22Rv1 (cell line): ENCODE measurements around the gene RAD51.
"Not testable (repeated sequence)": the region's sequence is repeated elsewhere in the genome, so short reads cannot be mapped to it uniquely, and the experiment has no call there.

Experiments used
- H3K27ac ChIP-seq: fragments of 450-650 bp; 2 replicates; pipeline ENCODE4 v1.5.1; 2017
- ZFX ChIP-seq: fragments of 450-650 bp; IDR thresholded peaks from 2 replicates; pipeline ENCODE4 v1.6.1; 2017; ENCODE audit warnings: antibody characterized with exemption, borderline replicate concordance
- TF ChIP-seq, protein P1 (sequence below): fragments of 450-650 bp; IDR thresholded peaks from 2 replicates; pipeline ENCODE4 v1.5.1; 2017; ENCODE audit warnings: mild to moderate bottlenecking

The RAD51 gene

DNA sequence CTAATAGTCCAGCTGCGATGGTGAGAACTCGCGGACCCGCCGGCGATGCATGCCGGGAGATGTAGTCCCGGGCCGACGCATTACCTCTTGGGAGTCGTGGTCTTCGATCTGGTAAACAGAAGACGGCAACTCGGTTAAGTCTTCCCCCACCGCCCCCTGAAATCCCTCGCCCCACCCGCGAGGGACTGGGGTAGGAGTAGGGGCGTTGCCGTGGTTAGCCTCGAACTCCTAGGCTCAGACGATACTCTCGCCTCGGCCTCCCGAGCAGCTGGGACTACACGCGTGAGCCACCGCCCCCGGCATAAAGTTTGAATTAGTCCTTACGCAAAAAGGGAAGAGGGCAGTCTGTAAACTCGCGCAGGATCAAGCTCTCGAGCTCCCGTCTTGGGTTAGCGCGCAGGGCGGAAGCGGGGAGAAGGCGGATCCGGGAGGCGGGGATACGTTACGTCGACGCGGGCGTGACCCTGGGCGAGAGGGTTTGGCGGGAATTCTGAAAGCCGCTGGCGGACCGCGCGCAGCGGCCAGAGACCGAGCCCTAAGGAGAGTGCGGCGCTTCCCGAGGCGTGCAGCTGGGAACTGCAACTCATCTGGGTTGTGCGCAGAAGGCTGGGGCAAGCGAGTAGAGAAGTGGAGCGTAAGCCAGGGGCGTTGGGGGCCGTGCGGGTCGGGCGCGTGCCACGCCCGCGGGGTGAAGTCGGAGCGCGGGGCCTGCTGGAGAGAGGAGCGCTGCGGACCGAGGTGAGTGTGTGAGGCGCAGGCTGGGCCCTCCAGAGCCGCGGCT lies at the start of gene RAD51:
RAD51 (plus strand) TSS at position 487 of the 781 bp plus-strand sequence. CDS start 3,585 bp downstream, outside the sequence.
- TF ChIP-seq ZFX = no peak
- TF ChIP-seq, protein P1, sequence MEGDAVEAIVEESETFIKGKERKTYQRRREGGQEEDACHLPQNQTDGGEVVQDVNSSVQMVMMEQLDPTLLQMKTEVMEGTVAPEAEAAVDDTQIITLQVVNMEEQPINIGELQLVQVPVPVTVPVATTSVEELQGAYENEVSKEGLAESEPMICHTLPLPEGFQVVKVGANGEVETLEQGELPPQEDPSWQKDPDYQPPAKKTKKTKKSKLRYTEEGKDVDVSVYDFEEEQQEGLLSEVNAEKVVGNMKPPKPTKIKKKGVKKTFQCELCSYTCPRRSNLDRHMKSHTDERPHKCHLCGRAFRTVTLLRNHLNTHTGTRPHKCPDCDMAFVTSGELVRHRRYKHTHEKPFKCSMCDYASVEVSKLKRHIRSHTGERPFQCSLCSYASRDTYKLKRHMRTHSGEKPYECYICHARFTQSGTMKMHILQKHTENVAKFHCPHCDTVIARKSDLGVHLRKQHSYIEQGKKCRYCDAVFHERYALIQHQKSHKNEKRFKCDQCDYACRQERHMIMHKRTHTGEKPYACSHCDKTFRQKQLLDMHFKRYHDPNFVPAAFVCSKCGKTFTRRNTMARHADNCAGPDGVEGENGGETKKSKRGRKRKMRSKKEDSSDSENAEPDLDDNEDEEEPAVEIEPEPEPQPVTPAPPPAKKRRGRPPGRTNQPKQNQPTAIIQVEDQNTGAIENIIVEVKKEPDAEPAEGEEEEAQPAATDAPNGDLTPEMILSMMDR = no peak
- H3K27ac ChIP-seq = peak within 1 kb of the TSS; percentile 98

DNA sequence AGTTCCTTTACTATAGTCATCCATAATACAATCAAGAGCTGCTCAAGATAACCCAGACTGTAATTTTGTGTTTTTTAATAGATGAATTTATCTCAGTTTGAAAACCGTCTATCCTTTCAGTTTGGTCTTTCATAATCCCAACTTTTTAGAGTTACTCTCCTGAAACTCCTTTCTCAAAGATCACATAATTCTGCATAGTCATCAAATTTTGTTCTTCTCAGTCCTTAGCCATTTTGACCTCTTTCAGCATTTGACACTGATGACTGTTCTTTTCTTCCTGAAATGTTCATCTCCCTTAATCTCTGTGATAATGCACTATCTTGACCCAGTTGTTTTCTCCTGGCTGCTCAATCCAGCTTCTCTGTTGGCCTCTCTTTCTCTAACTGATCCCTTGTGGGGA lies 47.5 kb upstream of the RAD51 start:
- no peak overlapping the region for H3K27ac ChIP-seq
- TF ChIP-seq, protein P1 = no peak
- no peak for TF ChIP-seq ZFX

DNA sequence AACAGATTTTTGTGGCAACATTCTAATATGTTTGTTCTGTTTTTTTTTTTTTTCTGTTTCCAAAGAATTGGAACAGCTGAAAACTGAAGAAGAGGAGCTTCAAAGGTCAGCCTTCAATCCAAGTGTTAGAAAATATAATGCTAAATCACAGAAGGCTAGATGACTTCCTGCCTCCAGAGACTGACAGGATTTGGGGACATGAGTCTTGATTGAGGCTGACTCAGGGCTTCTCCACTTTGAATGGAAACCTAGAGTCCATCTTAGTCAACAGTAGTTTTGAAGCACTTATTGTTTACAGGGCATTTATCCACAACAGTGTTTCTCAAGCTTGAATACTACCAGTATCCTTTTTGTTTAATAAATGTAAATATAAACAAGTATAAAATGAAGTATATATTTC lies 44.5 kb upstream of the RAD51 start:
- TF ChIP-seq, protein P1 = no peak
- no peak for TF ChIP-seq ZFX
- no peak overlapping the region for H3K27ac ChIP-seq

DNA sequence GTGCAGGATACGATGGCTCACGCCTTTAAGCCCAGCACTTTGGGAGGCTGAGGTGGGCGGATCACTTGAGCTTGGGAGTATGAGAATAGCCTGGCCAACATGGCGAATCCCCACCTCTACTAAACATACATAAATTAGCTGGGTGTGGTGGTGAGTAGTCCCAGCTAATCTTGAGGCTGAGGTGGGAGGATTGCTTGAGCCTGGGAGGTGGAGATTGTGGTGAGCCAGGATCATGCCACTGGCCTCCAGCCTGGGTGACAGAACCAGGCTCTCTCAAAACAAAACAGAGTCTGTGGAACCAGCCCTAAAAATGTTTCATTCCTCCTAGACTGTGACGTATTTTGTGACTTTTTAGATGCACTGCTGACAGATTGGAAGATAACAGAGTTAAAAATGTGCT lies 34.3 kb upstream of the RAD51 start:
- no peak overlapping the region for H3K27ac ChIP-seq
- TF ChIP-seq, protein P1 = no peak
- TF ChIP-seq ZFX = no peak

DNA sequence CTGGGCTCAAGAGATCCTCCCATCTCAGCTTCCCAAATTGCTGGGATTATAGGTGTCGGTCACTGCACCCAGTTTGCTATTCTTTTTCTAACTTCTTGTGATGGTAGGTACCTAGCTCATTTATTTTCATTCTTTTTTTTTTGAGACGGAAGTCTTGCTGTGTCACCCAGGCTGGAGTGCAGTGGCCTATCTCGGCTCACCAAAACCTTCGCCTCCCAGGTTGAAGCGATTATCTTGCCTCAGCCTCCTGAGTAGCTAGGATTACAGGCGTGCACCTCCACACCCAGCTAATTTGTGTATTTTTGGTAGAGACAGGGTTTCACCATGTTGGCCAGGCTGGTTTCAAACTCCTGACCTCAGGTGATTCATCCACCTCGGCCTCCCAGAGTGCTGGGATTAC lies 30.1 kb upstream of the RAD51 start:
- H3K27ac ChIP-seq = no peak overlapping the region
- no peak for TF ChIP-seq ZFX
- TF ChIP-seq, protein P1 = no peak

DNA sequence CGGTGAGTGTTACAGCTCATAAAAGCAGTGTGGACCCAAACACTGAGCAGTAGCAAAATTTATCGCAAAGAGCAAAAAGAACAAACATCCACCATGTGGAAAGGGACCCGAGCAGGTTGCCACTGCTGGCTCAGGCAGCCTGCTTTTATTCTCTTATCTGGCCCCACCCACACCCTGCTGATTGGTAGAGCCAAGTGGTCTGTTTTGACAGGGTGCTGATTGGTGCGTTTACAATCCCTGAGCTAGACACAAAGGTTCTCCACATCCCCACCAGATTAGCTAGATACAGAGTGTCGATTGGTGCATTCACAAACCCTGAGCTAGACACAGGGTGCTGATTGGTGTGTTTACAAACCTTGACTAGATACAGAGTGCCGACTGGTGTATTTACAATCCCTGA lies 18.7 kb upstream of the RAD51 start:
- H3K27ac ChIP-seq = not testable (repeated sequence)

DNA sequence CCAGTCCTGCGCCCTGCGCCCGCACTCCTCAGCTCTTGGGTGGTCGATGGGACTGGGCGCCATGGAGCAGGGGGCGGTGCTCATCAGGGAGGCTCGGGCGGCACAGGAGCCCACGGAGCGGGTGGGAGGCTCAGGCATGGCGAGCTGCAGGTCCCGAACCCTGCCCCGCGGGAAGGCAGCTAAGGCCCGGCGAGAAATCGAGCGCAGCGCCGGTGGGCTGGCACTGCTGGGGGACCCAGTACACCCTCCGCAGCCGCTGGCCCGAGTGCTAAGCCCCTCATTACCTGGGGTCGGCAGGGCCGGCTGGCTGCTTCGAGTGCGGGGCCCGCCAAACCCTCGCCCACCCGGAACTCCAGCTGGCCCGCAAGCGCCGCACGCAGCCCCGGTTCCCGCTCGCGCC lies 18.1 kb upstream of the RAD51 start:
- H3K27ac ChIP-seq = not testable (repeated sequence)

DNA sequence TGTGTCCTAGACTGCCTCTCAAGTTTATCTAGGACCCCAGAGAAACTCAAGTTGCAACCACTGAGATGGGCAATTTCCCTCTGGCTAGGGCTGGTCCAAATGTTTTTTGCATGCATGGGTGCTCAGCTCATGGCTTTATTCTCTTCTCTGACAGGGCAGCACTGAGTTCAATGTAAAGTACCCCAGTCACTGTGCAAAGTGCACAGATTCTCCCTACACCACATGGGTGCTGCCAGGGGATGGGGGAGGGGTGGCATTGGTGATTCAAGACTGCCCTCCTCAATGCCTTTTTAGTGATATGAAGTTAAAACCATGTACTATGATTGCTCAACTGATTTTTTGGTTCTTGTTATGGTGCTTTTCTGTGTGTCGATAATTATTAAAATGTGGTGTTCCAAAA lies 14.8 kb upstream of the RAD51 start:
- no peak overlapping the region for H3K27ac ChIP-seq

DNA sequence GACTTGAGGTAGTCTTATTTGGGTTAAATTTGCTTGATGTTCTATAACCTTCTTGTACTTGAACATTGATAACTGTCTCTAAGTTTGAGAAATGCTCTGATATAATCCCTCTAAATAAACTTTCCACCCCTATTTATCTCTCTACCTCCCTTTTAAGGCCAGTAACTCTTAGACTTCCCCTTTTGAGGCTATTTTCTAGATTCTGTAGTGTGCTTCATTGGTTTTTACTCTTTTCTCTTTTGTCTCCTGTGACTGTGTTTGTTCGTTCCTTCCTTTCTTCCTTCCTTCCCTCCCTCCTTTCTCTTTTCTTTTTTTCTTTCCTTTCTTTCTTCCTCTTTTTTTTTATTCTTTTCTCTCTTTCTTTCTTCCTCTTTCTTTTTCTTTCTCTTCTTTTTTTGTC lies 14.0 kb upstream of the RAD51 start:
- H3K27ac ChIP-seq = not testable (repeated sequence)

More for the DNA sequence above, 14.8 kb upstream of the RAD51 start:
- TF ChIP-seq, protein P1 = no peak
- no peak for TF ChIP-seq ZFX
